ENCODE measurements around the gene WBP11. TPM values are rescaled to one million over a fixed set of nuclear protein-coding genes. Genes with fewer than 3 reads are reported as not detected.

Gene WBP11
- total RNA-seq, 1 experiment from 2014 or later = 22.1 TPM

DNA sequence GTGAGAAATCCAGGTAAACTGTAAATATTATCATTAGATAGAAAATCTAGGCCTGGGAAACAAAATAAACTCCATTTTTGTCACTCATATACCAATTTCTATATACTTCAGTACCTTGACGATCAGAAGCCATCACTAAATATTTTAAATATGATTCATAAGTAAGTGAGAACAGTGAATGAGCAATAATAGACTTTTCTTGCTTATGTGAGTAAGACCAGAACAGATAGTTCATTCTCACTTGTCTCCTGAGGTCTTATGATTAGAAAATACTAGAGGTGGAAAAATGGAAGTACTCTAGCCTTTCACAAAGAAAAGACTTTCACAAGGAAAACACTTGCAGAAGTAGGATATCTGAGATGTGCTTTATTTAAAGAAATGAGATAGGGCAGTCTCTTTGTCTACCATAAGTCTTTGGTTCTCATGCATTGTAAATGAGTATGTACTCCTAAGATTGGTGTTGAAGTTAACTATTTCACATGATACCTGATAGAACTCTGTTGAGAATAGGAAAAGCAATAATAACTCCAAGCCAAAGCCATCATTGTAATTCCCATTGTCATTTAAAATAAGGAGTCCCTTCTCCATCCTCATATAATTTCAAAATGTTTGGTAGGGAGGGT is 20.8 kb upstream of the WBP11 start:
- no peak for DNase-seq (ENCODE audit: low read depth)

DNA sequence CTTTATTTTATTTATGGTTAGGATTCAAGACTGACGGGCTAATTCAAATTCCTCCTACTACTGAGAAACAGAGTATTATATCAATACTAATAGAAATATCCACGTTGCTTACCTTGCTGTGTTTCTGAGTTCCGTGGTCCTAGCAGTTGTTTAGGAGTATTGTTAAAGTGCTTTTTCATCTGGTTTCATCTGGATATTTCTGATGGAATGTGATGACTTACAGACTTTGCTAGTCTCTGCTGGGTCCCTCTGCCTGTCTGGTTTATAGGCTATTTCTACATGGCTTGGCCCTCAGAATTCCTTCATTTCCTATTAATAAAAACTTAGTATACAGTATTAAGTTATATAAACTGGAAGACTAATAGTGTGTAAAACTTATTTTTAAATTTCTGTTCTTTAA is 10.7 kb upstream of the WBP11 start, which contains the start of gene SMCO3:
SMCO3 (minus strand) TSS at position 169 of the 400 bp plus-strand sequence. CDS start 7,502 bp downstream, outside the sequence.
- DNase-seq (ENCODE audit: low read depth) = no peak

DNA sequence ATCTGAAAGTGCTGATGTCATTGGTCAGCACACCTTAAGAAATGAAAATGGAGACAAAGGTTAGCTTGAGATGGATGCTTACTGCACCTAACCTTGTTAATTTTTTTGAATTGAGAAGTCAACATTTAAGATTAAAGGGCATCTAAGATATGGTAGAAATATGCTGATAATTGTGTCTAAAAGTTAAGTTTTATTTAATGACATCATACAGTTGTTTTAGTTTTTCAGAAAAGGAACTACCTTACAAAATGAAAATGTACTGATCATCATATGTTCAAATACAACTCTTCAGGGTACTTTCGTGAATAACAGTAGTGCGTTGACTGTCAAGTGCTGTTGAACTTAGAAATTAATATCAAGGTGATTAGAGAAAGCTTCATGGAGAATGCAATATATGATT is 8.2 kb upstream of the WBP11 start:
- no peak for DNase-seq (ENCODE audit: low read depth)

DNA sequence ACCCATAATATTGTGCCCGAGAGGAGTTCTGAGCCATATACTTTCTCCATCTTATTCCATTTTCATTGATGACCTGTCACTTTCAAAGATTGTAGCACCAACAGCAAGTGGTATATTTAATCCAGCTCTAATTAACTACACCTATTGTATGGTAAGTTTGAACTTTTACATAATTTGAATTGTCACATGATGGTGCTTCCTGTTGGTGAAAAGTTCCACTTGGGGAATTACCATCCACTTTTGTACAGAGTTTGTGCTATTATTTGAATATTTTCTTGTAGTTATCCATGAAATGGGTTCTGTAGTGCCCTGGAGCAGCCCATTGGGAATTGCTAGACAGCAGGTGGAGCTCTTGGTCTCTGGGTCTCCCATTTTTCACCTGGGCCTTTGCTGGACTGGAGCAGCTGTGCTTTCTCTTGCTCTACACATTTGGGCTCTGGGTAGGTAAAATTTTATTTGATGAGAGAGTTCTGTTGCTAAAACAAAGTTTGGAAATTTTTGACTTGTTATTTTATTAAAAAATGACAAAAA is 7.7 kb upstream of the WBP11 start:
- peak; percentile 52 for DNase-seq (ENCODE audit: low read depth)

DNA sequence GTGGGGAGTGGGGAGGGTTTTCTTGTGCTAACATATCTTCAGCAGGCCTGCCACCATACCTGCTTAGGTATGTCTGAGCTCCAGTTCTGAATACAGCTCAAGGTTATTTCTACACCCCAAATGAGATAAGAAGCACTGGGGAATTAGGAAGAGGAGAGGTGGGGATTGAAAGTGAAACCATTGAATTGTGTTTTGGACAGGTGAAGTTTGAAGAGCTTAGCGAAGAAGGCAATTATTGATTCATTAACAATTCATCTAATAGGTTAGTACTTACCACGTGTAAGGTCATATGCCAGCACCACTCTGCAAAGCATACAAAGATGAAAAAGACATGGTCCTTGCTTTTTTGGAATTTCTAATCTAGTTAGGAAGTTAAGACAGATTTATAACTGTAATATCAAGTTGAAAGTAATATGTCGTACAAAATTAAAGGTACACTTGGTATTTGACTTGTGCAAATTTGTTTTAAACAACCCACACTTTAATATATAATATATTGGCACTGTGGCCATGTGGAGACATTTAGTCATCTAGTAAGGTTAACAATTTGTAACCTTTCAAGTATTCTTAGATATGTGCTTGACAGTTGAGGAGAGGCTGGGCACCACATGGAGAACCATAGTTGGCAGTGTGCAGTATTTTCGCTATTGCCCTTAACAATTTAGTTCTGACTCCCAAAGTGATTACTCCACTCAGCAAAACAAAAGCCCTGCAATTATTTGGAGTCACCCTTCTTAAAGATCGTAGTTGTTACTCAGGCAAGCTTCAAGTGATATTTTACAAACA is 7.1 kb upstream of the WBP11 start:
- no peak for DNase-seq (ENCODE audit: low read depth)

DNA sequence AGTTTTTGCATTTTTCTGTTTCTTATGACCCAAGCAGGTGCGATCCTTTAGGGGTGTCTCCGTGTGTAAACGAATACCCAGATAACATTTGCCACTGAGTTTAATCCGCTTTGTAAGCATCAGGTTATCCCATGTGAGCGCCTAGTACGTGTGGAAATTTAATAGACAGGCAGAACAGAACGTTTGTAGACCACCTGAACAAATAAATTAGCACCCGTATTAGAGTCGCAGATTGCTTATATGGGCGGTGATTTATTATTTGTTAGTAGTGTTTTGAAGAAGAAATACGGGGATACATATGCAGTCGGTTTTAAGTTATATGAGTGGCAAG is 517 bp upstream of the WBP11 start:
- DNase-seq (ENCODE audit: low read depth) = no peak

DNA sequence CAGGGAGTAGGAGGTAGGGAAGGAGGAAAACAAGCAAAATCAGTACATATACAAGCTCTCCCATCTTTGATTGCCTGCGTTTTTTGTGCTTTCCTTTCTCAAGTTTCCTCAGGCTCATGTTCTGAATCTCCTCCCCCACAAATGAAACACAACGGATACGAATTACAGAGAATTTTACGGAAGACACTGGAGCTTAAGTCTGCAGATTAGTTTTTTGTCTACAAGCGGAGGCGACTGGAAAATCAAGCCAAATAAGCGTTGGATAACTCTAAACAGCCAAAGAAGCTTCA is 612 bp downstream of the WBP11 start:
- no peak for DNase-seq (ENCODE audit: low read depth)

DNA sequence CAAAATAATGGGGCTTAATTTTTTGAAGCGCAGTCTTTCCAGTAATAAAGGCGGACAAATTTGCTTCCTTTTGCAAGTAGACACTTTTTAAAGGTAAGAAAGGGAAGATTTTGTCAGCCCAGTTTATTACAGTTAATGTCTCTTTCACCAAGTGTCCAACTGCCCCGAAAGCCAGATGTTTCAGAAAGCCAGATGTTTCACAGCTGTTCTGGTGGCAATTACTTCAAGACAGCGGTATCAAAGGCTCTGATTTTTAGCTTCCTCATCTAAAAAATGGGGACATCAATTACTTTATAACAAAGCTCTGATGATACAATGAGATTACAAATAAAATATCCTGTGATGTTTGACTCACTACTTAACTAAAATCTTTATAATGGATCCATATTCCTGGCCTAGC is 1.0 kb downstream of the WBP11 start:
- DNase-seq (ENCODE audit: low read depth) = no peak

DNA sequence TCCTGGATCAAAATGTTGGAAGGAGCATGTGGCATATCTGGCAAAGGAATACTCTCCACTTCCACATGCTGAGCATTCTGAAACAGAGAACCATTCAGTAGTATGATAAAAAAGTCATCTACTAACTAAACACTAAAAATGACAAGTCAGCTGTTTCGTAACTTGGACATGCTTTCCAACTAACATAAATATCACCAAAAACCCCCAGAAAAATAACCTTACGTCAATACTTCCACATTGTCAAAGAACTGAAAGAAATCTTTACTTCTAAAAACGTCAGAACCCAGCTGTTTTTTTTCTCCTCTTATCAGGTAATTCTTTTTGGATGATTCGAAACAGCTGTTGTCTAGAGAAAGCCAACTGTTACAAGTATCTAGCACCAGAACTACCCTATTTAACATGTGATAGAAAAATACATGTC is 8.2 kb downstream of the WBP11 start:
- DNase-seq (ENCODE audit: low read depth) = no peak

DNA sequence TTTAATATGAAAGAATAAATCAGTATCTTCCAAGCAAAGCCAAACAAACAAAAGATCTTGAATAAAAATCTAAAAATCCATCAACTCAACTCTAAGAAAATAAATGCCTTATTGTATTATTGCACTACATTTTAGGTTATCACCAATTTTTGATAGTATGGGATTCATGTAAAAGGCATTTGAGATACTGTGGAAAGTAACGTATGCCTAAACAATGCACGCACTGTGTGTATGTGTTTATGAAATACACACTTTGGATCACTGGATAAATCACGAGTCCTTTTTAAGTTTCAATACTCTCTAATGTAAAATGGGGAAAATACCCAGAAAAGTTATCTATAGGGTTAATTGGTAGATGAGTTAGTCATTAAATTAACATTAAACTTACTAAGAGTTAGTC is 17.7 kb downstream of the WBP11 start:
- no peak for DNase-seq (ENCODE audit: low read depth)

DNA sequence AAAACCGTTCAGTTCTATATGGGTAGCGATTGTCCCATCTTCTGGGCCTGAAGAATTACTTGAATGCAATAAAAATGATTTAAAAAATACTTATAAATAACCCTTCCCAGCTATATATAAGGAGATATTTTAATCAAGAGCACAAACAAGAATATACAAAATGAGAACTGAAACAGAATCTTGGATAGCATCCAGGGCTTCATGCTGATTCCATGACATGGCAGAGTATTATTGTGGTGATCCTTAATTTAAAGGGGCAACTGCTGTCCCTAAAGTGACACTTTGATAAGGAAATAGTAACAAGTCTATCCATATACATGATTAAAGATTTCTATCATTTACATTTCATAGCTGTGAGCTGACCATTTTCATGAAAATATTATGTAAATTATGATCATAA is 18.8 kb downstream of the WBP11 start:
- no peak for DNase-seq (ENCODE audit: low read depth)

DNA sequence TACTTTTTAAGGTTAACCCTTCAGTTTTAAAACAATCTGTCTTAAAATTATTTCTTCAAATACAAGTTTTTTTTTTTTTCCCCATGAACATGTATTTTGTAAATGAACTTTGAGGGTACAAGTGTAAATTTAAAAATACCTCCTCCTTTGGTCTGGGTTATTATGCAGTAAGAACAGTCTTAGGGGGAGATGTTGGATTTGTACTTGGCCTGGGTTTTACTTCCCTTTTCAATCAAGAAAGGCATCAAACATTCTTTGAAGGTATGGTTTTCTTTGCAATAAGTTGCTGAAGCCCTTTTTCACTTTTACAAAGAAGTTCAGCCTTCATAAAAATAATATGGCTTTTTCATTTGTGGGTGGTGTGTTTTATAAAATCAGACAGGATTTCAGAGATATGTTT is 20.5 kb downstream of the WBP11 start:
- DNase-seq (ENCODE audit: low read depth) = no peak

DNA sequence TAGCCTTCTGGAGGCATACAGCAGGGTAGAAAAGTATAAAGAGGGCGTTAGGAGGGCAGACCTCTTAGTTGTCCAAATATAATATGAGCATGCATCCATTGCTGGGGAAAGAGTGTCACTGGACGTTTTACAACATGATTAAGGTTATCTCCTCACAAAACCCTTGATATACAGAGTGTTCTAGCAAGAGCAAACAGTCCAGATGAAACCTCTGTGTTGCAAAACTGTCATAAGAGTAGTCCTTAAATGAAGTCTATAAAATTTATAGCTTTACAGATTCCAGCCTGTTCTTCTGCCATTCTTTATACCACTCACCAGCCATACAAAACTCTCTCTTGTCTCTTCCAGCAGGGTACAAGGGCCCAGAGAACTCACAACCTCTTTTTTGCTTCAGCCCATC is 21.7 kb downstream of the WBP11 start:
- DNase-seq (ENCODE audit: low read depth) = no peak

DNA sequence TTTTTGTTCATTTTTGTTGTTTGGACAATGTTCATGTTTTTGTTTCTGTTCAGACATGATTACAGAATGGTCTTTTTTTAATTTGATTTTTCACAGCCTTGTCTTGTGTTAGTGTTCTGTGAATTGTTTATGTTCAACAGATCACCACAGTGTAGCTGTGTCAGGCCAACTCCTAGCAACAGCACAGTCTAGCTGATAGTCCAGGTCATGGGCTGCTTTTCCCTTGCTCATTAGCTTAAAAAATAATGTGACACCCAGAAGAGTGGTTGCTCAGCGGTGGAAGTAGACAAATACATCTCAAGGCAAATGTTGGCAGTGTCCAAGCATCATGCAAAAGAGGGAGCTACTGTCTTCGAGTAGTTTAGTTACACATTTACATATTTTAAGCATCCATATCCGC is 22.4 kb downstream of the WBP11 start:
- no peak for DNase-seq (ENCODE audit: low read depth)

DNA sequence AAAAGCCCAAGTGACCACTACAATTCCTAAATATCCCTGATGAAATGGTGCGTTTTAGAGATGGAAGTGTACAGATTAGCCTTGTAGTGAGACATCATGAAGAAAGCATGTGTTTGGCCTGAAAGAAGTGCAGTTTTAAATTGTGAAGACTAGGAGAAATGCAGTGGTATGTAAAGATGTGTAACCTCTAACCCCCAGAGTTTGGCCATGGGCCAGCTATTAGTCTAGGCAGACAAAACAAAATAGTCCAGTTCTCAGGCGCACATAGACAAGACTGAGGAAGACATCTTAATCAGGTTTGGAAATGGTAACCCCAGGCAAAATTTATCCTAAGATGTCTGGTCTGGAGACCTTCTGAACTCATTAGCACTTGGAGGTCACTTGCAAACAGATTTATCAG is 23.4 kb downstream of the WBP11 start:
- no peak for DNase-seq (ENCODE audit: low read depth)

DNA sequence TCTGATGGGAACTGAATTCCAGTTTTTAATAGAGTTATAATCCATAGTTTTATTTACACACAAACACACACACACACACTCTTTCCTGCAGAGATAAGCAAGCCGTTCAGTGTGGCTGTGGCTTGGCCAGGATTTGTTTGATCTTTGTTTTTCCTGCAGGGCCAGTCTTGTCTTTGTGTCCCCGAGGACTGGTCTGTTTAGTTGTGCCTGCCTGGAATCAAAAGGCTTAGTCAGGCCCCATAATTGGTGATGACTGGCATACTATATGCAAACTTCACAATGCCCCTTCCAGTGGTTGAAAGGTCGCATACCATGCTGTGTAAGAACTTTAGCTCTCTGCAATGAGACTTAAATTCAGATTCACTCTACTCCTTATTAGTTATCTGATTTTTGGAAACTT is 26.0 kb downstream of the WBP11 start:
- peak; percentile 65 for DNase-seq (ENCODE audit: low read depth)

DNA sequence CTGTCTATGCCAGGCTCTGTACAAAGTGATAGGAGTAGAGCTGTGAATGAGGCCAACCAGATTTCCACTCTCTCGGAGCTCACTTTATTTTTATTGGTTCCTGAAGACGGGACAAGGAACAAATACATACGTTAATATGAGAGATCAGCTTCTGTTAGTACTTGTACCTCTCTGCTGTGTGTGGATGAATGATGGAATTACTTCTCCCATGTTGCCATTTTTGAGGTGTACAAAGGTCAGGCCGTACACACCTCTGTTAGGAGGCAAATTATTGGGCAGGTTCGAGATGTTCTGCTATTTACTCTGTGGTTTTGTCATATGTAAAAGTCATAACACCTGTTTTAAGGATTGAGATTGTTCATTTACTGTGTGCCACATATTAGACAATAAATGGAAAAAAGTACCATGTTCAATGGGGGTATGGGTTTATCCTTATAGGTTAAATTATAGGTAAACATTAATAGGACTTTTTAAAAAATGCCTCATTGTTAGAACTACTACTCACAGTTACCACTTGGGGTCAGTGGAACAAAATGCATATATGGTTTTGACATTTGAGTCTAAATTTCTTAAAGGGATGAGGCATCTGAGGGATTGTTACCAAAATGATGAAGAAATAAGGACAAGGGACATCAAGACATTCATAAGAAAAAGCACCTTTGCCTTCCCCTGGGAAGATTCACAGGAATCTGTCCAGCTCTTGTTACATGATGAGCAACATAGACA is 26.9 kb downstream of the WBP11 start:
- DNase-seq (ENCODE audit: low read depth) = peak; percentile 35

DNA sequence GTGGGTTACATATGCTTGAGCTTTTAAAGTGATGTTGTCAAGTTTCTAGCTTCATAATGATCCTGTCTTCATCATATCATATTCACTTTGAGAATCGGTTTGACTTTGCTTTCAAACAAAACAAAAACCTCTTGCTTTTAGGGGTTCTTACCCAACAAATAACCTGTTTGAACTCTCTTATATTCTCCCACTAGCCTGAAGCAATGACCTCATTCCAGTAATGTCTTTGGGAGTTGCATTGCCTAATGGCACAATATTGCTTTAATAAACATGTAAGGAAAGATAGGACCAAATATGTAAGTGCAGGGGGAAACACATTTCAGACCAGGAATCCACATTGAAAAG is 27.7 kb downstream of the WBP11 start:
- DNase-seq (ENCODE audit: low read depth) = peak; percentile 42

DNA sequence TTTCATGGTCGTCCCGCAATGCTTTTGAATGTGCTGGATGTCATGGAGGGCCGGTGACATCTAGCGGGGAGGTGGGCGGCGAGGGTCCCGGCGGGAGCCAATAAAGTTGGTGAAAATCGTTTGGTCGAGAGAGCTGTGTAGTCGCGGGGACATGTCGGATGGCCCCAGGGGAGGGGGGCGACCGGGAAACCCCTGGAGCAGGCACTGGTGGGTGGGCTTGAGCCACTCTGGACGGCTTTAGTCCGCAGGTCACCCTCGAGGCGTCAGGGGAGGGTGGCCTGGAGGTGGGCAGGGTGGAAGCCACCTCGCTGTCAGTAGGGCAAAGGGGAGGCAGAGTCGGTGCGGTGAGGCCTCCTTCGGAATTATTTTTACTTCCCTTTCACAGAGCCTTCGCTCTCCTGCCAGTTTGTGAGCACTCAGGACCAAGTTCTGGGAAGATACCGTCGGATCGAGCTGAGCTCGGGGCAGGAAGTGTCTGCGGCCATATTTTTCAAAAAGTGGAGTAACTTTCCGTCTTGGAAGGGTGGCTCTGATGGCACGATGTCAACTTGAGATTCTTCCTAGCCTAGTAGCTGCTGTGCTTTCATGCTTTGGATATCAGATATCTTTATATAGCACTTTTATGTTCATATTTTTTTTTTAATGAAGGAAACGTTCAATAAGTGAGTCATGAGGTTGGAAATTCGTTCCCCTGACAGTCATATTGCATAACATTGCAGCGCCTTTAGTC is 28.2 kb downstream of the WBP11 start:
- DNase-seq (ENCODE audit: low read depth) = peak; percentile 63

DNA sequence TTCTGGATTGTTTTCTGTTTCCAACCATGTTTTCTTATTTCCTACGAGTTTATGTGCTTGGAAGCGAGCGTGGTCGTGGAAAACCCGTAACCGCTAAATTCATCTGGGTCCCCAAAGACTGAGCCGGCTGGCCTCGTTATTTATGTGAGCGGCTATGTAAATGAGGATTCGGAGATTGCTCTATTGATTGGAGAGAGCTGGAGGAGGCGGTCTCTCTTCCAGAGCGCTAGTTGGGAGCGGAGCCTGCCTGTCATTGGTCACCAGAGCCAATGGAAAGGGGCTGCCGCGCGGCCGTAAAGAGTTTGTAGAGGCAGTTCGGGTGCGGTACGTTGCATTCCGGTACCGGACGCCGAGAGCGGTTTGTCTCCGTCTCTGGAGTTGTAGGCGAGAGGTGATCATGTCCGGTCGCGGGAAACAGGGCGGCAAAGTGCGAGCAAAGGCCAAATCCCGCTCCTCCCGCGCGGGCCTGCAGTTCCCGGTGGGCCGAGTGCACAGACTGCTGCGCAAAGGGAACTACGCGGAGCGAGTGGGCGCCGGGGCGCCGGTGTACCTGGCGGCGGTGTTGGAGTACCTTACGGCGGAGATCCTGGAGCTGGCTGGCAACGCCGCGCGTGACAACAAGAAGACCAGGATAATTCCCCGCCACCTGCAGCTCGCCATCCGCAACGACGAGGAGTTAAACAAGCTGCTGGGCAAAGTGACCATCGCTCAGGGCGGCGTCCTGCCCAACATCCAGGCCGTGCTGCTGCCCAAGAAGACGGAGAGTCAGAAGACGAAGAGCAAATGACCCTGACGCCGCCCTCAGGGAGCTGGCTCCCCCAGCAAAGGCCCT is 29.0 kb downstream of the WBP11 start:
- DNase-seq (ENCODE audit: low read depth) = peak; percentile 96

DNA sequence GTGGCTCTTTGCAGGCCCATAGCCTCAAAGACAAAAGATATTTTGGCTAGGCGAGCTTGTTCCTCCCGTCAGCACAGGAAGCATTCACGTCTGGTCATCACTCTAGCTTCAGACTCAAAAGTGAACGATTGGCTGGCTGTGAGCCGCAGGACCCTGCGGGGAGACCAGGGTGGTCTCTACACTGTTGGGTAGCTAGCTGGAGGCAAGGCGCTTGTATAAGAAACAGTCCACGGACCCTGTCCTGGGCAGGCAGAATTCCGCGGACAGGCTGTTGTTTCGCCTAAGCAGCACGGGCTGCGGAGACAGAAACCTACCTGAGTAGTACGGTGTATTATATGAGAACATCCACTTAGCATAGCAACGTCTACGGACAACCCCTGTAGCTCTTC is 29.6 kb downstream of the WBP11 start:
- no peak for DNase-seq (ENCODE audit: low read depth)

DNA sequence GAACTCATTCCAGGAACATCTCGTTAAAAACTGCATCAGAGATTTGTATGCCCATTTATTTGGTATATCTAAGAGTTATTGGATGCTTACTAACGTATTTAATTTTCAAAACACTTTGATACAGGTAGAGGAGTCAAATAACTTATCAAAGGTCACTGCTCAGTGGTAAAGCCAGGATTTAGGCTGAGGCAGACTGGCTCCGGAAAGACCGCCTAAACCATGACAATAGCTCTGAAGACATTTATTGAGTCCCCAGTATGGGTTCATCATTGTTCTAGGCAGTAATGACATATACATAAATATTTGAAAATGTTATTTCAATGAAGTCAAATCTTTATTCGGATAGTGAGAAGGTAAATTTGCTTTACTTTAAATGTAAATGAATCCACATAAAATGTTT is 30.3 kb downstream of the WBP11 start:
- no peak for DNase-seq (ENCODE audit: low read depth)
